Stimulated activated CD4-positive, alpha-beta T cell treated with anti-CD3 and anti-CD28 coated beads, Interleukin-4, amount 100 ng/mL, for 4 hours (primary cell): ENCODE measurements around the gene ELOVL6.
"Not testable (repeated sequence)": the region's sequence is repeated elsewhere in the genome, so short reads cannot be mapped to it uniquely, and the experiment has no call there.

Experiments used
- DNase-seq, 2 experiments: peaks; one replicate each; pipeline ENCODE4 v3.0.0-alpha.2; 2020

ELOVL6 gene

DNA sequence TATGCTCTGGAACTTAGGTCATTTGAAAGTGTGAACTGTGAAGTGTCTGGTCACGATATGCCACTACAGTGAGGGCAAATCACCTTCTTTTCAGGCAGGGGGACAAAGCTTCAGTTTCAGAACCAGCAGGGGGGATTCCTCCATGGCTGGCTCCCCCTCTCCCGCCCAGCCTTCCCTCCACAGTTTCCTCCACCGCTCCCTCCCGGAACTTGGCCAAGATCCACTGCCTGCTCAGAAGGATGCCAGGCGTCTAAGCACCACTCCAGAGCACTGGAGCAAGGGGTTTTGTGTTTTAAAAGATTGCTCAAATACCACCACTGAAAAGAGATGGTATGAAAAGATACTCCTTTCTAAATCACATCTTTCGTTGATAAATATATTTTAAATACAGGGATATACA is 126.9 kb downstream of the ELOVL6 start:
- DNase-seq = no peak

DNA sequence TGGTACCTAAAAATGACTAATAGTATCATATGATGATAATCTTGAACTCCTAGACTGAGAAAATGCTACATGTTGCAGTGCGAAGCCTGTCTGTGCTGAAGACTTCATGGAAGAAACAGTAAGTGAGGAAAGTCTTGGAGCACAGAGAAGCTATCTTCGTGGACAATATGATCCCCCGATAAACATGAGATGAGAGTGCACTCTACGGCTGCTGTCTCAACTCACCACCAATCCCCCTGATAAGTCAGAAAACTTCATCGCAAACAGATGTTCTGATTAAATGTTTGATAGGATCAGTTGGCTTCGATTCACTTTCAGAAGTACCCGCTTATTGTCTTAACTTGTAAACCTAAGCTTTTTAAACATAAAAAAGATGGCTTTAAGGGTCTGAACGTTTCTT is 130.2 kb downstream of the ELOVL6 start:
- no peak for DNase-seq

DNA sequence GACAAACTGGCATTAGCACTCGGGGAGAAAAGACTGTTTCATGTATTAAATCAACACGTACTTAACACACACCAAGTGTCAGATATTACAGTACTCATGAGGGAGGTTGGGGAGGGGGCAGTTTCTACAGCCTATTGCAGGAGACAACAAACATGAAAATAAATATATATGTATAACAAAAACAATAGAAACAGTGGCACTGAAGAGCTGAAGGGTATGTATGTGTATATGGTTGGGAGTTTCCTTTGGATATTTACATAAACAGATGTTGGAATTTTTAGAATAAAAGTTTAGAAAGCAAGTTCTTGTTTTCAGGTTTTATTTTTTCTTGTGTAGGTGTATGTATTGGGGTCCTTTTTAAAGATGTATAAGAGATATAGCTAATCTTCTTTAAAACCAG is 133.5 kb downstream of the ELOVL6 start:
- DNase-seq = no peak

DNA sequence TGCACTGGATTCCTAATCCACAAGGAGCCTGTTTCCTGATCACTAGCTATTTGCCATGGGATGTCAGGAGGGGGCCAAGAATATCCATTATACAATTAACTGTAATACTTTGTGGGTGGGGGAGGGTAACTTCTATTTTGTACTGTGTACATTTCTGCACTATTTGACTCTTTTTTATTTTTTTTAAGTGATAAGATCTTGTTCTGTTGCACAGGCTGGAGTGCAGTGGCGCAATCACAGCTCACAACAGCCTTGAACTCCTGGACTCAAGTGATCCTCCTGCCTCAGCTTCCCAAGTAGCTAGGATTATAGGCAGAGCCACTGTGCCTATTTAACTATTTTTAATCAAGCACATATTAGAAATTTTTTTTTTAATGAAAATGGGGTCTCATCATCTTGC is 134.1 kb downstream of the ELOVL6 start:
- no peak for DNase-seq

DNA sequence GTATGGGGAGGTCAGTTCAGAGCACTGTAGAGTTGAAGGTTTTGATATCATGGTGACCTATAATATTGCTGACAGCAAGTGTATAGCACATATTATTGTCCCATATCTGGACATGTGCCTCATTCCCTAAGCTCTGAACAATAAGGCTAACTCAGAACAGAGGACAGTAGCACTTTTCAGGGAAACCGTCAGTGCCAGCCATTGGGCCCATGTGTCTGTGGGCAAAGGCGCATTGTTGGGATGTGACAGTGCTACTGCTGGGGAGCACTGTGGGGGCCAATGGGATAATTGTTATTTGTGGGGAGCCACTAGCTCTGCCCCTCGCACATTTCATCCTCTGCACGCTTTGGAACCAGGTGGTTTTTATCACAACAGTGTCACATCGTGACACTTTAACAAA is 136.2 kb downstream of the ELOVL6 start:
- DNase-seq = no peak

DNA sequence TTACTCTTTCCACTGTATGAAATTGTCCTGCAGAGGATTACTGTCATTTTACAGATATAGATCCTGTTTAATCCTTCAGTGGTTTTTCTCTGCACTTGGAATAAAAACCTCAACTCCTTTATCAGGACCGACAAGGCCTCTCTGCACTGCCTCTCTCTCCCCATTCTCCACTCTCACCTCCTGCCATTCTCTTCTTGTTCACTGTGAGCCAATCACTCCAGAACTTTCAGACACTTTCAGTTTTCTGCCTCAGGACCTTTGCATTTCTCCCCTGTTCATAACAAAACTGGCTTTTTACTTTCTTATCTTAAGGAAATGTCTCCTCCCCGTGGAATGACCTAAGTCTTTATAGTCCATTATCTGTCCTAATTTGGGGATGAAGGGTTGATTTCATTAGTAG is 137.3 kb downstream of the ELOVL6 start:
- no peak for DNase-seq

DNA sequence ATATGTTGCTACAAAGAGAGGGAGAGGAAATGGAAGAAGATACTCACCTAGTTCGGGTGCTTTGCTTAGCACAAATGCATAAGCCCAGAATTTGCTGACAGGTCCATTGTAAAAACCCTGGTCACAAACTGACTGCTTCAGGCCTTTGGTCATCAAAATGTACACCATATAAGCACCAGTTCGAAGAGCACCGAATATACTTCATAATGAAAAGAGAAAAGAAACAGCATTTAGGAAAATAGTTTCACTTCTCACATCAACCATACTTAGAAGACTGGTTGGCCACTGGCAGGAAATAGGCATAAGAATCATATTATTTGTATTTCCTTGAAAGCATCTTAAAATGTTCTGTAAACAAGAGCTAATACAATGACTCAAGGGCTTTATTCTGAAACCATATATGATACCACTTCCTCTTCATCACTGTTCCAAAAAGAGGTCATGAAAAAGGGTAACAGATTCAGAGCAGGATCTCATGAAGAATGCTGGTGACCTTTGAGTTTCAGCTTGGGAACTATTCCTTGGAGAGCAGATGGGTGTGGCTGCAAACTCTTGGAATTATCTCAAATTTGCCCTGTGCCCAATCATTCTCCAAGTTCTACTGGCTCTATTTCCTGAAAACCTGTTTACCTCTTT is 138.7 kb downstream of the ELOVL6 start:
- no peak for DNase-seq

DNA sequence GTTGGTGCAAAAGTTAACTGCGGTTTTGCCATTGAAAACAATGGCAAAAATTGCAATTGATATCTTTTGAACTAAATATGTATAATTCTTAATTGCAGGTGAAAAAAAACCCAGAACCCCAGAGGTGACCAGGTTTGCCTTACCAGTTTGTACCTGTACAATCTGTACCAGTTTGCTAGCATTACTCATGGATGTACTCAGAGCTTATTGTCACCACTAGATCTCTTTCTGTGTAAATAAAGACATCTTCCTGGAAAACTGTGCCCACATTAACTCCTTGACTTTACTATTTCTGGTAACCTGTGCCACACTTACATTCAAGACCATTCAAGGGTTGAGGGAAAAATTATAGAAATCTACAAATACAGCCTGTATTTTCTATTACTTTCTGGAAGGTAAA is 139.7 kb downstream of the ELOVL6 start:
- no peak for DNase-seq

DNA sequence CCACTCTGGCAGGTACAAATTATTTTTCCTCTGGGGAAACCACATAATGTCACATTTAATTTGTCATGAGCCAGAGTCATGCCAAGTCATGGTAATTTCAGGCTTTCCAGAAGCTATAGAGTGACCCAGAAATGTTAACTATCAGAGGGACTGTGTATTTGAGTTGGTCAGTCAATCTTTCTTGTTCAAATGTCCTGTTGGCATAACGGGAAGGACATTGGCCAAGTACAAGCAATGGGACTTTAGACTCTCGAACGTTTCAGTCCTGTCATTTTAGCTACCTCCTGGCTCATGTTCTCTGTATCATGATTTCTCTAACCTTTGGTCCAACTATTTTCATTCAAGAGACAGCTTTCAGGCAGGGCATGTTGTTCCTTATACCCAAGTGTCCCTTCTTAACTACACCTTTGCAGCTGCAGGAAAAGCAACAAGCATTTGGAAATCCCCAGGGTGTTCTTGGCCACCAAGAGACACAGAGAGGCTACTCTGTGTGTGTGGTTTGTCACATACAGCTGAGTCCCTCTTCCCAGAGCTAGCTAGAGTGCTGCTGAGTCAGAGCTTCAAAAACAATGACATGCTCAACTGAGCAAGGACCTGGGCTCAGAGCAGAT is 143.2 kb downstream of the ELOVL6 start:
- DNase-seq = no peak

DNA sequence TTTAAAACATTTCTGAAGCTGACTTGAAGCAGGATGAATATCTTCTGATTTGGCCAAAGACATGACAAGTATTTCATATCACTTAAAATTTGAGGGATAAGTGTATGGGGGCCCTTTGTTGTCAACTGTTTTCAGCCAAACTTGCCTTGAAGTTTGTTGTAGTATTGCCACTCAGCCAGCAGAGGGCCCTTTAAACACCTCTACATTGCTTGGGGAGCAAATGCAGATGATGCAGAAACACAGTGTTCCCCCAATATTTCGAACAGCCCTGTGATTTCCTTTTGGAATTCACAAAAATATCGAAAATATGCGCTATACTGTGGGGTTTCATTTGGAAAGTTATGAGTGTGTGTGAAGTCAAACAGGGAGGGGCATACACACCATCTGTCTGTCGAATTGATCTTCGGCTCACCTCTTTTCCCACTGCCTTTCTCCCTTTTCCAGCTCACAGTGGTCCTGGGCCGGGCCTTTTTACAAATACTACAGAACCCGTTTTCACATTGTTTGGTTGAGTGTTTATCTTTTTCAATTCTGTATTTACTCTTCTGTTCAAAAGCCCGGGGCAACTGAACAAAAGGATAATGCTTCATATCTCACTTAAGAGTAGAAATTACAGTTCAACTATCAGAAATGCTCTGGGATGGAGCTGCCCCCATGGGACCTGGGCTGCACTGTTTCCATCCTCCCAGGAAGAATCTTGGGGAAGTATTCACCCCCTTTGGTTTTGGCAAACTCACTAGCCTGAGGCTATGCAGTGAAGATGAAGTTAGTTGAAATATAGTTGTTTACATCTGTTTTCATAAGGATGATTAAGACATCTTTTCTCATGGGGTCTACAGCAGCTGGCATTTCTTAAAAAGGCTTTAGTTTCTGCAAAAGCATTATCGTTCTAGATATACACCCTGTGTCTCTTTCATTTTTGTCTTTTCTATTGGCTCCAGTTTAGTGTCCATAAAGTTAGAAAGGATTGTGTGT is 148.2 kb downstream of the ELOVL6 start:
- peak; percentile 26 to 38 for DNase-seq

DNA sequence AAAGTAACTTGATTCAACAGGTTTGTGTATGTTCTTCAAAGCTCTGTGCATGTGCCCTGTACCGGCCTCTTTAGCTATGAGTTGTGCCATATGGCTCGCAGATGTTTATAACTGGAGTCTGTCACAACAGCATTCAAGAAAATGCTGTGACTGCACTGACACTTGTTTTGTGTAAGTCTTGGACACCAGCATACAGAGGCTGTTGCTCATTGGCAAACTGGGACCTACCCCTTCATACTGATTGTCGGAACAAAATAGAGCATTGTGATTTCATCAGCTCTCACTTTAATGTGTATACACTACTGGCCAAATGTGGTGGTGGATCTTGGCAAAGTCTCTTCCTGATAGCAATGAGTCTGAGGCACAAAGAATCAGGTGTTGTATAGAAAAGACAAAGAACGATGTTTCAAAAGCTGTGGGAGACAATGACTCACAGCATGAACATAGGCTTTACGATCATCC is 151.8 kb downstream of the ELOVL6 start:
- DNase-seq = no peak

DNA sequence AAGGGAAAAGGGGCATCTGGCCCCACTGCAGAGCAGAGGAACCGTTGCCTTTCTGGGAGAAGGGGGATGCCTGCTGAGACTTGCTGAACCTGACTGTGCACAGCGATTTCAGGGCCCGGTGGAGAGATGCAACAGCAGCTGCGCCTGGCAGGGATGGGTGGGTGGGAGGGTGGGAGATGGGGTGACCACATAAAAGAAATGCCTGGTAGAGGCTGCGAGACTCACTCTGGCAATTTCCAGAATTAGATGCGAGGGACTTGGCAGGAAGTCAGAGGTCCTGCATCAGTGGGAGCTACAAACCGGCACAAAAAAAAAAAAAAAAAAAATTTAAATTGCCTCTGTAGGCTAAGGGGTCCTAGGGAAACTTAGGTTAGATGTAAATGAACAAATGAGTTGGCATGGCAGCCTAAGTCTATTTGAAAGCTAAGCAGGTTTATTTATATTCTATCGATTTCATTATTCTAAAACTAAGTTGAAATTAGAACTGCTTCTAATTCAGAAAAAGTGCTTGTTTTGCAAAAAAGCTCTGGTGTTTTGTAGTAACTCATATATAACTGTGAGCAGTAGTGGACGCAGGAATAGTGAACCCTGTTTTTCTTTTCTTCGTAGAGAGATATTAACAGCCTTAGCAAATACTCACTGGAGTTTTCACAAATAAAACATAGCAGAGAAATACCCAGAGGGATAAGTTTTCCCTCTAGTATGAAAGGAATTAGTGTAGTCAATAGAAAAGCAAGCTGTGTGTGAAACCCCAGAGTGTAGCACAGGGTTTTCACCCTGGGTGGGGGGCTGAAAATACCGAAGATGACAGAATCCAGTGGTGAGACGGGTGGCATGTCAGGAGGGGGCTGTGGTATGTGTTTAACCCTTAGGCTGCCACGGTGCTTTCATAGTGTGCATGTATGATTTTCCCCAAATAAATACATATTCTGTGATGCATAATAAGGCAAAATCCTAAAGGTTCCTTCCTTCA is 155.6 kb downstream of the ELOVL6 start:
- DNase-seq = no peak

DNA sequence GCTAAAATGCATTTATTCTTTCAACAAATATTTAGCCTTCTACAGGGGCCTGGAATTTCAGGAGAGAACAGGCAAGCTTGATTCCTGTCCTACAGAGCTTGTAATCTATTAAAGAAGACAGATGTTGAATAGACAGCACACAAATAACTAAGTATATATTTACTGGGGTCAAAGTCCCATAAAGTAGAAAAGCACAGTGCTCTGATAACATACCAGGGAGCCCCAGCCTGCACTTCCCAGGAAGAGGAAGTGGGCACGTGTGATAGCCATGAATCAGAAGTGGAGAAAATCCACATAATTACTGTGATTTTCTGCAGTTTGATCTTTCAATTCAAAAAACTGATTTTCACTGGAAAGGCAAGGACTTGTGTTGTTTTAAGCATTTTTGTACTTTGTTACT is 156.7 kb downstream of the ELOVL6 start:
- DNase-seq = no peak

DNA sequence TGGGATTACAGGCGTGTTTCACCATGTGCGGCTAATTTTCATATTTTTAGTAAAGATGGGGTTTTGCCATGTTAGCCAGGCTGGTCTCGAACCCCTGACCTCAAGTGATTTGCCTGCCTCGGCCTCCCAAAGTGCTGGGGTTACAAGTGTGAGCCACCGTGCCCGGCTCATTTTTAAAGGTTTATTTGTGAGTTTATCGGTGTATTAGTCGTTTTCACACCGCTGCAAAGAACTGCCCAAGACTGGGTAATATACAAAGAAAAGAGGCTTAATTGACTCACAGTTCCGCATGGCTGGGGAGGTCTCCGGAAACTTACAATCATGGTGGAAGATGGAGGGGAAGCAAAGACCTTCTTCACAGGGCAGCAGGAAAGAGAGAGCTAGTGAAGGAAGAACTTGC is 159.3 kb downstream of the ELOVL6 start:
- DNase-seq = not testable (repeated sequence)

DNA sequence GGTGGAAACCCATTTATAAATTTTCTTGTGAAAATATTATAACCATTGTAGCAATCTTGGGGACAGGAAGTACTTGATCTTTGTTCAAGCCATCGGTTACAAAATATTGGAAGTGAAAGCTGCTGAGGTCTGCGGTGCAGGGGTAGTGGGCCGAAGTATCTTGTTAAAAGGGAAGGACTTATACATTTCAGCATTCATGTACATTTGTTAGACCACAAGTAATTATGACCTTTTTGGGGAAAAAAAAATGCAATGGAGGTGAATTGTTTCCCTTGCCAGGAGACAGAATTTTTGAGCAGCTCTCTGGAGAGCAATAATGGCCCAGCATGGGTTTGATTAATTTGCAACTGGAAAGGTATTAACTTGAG is 164.4 kb downstream of the ELOVL6 start:
- no peak for DNase-seq

DNA sequence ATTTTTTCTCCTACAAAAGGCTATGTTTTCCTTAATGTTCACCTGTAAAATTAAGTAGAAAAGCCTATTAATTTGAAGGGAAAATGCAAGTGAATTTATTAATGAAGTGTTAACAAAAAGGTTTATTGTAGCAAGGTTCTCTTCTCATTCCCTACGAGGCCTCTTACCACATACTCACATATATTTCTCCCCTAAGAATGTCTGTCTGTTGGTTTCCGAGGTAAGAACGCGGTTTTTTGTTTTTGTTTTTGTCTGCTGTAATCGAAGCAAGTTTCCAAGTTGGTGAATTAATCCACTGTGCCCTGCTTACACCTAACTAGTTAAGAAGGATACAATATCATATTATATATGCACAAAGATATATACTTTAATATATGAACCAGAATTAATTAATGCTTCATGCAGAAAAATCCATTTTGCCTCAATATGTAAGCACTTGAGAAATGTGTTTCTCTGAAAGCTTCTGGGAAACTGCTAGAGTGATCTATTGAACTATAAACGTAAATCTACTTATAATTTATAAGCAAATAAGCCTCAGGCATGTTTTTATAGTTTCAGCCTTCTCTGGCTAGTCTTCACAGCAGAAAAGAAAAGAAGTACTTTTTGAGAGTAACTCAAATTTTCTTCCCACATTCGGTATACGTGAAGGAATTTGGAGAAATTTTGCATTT is 164.9 kb downstream of the ELOVL6 start:
- no peak for DNase-seq

DNA sequence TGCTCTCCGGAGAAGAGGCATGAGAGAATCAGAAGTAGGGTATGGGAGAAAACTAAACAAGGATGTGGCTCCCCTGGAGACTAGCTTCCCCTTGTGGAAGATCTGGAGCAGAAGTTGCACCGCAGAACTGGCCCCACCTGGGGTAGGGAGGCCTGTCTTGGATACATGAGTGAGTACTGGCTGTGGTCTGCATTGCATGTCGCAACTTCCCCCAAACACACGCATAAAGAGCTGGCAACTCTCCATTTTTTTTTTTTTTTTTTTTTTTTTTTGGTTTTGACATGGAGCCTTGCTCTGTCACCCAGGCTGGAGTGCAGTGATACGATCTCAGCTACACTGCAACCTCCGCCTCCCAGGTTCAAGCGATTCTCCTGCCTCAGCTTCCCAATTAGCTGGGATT is 165.8 kb downstream of the ELOVL6 start:
- no peak for DNase-seq

DNA sequence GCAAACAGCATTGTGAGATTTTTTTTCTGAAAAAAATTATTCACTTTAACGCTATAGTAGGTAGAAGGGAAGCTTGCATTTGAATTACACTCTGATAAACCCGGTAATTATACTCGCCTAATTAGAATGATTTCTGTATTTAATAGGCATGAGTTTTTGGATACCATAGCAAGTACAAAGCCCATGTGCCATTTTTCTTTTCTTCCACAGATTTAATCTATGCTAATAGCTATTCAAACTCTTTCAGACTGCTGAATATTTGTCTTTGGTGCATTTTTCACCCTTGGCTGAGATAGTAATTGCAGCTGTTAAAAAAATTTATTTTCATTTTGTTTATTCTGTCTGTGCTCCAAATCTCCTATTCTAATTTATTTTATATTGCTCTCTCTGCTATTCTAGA is 172.7 kb downstream of the ELOVL6 start:
- no peak for DNase-seq

DNA sequence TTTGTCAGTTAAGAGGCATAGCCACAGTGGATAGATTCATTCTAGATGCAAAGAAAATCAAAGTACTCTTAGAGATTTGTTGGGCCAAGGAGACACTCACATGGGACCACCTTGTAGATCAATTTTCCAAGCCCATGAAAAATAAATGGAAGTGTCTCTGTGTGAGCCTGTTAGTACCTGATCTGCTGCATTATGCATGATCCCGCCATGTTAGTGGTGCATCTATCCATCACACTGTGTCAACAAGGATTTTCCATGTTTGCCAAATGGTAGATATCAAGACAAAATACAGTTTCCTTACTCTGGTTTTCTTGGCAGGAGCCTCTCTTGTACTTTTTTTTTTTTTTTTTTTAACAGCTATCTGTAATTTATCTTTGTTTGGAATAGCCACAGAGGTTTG is 173.4 kb downstream of the ELOVL6 start:
- no peak for DNase-seq

DNA sequence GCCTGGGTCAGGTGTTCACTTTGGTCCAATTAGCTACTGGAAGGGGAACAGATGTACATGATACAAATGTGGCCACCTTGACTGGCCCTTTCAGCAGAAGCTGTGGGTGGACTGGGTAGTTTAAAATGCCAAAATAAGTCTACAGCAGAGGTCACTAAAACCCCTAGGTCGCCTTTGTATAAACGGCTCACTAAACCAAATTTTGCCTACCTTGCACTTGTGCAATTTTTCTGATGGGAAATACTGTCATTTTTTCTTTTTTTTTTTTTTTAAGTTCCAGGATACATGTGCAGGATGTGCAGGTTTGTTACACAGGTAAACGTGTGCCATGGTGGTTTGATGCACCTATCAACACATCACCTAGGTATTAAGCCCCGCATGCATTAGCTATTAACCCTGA is 176.0 kb downstream of the ELOVL6 start:
- no peak for DNase-seq

DNA sequence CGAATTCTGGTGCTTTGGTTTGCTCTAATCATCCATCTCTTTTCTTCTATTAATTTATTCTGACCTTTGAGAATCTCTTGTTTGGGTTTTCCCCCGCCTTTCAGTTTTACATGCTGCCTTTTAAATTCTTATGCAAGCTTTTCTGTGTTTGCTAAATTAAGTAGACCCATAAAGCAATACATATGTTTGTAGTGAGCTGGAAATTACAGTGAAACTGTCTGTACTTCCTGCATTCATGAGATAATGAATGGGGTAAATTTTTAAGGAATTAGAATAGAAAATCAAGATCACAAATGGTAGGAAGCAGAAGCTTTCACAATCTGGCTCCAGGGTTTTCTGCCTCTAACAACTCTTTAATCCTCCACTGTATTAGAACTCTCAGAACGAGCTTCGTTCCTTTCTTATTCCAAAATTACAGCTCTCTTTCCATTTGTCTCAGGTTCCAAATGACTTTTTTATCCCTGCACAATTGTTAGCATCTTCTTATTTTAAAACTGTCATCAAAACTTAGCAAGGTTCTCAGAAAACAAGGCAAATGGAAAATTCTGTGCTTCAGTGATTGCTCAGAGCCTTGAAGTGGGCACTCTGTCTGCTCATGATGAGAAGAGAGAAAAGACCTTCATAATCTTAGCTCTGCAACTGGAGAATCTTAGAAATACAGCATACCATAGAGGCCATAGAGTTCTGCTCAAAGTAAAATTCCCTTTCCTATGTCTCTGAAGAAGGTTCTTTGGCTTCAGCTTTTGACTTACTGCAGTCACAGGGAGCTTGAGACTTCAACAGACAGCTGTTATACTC is 177.6 kb downstream of the ELOVL6 start:
- no peak for DNase-seq
